ENCODE measurements around the gene GTPBP3. TPM values are rescaled to one million over a fixed set of nuclear protein-coding genes. Genes with fewer than 3 reads are reported as not detected.

Gene GTPBP3
- total RNA-seq, 1 experiment from 2014 or later, result 73.0 TPM

DNA sequence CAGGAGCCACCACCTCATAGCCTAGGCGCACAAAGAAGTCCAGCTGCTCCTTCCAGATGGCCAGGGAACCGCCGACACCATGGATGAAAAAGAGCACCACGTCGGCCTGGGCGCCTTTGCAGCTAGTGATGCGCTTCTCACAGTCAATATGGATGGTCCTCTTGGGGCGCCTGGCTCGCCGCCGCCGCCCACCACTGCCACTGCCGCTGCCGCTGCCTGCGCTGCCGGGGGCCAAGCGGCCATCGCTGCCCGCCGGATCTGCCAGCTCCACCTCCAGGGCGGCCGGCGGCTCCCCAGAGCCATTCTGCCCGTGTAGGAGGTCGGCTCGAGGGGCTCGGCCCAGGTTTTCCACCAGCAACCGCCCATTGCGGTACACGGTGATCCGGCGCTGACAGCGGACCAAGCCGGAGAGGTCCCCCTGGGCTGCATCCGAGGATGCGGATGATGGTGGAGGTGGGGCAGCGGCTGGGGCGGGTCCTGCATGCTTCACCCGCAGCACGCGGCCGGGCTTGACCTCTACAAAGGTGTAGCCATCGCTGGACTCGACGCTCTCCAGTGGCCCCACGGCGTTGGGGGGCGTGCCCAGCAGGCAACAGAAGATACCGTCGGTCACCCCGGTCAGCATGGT is 36.2 kb upstream of the GTPBP3 start:
- peaks cover 0 to 10% of the 10 kb centered on the region in 2 experiments; a peak in 2 of 4 replicates for H3K36me3 ChIP-seq (ENCODE audit: control insufficient read depth in 1 of 2, insufficient read depth in 2 of 2, low read length in 2 of 2)
- ChIA-PET POLR2A (no interaction called here), CTCF (no interaction called here), RAD21 (ENCODE audit: low non-redundant PET in 1 of 2, low total read pairs in 2 of 2, uncharacterized antibody in 2 of 2, unreplicated experiment in 2 of 2) (no interaction called here)
- no peak overlapping the region for H3K4me2 ChIP-seq (ENCODE audit: low read length)
- no peak overlapping the region for H3K9ac ChIP-seq (ENCODE audit: low read length)
- no peaks in the 10 kb centered on the region for H4K20me1 ChIP-seq (ENCODE audit: insufficient read depth)
- no peaks in the 10 kb centered on the region for H3K9me2 ChIP-seq (ENCODE audit: insufficient read depth)
- H3K4me3 ChIP-seq (replicated peaks in 1 of 2; ENCODE audit: low read depth in 1 of 2, low read length in 2 of 2), result no peak overlapping the region
- peaks cover 23 to 39% of the 10 kb centered on the region in 2 experiments for H3K4me1 ChIP-seq (ENCODE audit: control insufficient read depth in 1 of 2, insufficient read depth in 2 of 2, low read length in 2 of 2)
- H2AFZ ChIP-seq (ENCODE audit: low read depth, low read length, poor library complexity, severe bottlenecking), result no peak overlapping the region
- TF ChIP-seq EZH2phosphoT487 (IDR thresholded peaks at IDR 0.05; ENCODE audit: borderline replicate concordance) (no peak), FOSL1 (IDR thresholded peaks at IDR 0.05; ENCODE audit: low read depth) (no peak), RAD21 (IDR thresholded peaks at IDR 0.05; ENCODE audit: low read depth) (no peak), ELF1 (IDR thresholded peaks at IDR 0.05; ENCODE audit: borderline replicate concordance, low read depth) (no peak), TCF7L2 (IDR thresholded peaks at IDR 0.05; ENCODE audit: borderline replicate concordance, extremely low read depth, insufficient read depth, insufficient read length) (no peak), SP1 (IDR thresholded peaks at IDR 0.05; ENCODE audit: low read depth) (no peak), YY1 (IDR thresholded peaks at IDR 0.05; ENCODE audit: extremely low read depth, insufficient replicate concordance, low read depth, low read length) (no peak), SRF (IDR thresholded peaks at IDR 0.05; ENCODE audit: low read depth) (no peak), CEBPB (IDR thresholded peaks at IDR 0.05; ENCODE audit: low read depth) (no peak), JUND (IDR thresholded peaks at IDR 0.05) (no peak), POLR2AphosphoS5 (IDR thresholded peaks at IDR 0.05; ENCODE audit: low read depth, low read length) (no peak)
- TF ChIP-seq, protein P1, sequence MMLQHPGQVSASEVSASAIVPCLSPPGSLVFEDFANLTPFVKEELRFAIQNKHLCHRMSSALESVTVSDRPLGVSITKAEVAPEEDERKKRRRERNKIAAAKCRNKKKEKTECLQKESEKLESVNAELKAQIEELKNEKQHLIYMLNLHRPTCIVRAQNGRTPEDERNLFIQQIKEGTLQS (IDR thresholded peaks at IDR 0.05), result no peak
- ATAC-seq (no peak), DNase-seq (ENCODE audit: low read depth, low spot score) (no peak)
- H3K79me2 ChIP-seq (ENCODE audit: insufficient read depth, low read length), result peaks cover 16% of the 10 kb centered on the region
- no peak overlapping the region for H3K27ac ChIP-seq (ENCODE audit: low read depth, low read length)
- H3K27me3 ChIP-seq (ENCODE audit: insufficient read depth, low read length), result no peaks in the 10 kb centered on the region
- H3K9me3 ChIP-seq (ENCODE audit: control insufficient read depth in 1 of 2, insufficient read depth in 1 of 2, low read depth in 1 of 2, low read length in 2 of 2), result no peaks in the 10 kb centered on the region; a peak in 1 of 4 replicates
- BruUV-seq (replicated peaks), result no TSS peak
- intact Hi-C loops (cut with micrococcal nuclease), result no loop called here
